GM12875 (cell line): Measurements from ENCODE around the gene PCNX1.
A peak's percentile ranks its signal among the peaks of the same experiment; 100 is the strongest.

Source experiments
- H3K4me3 ChIP-seq: one replicate; pipeline ENCODE4 v1.5.1; 2011; ENCODE audit warnings: low read depth, low read length, control low read depth
- TF ChIP-seq, protein P1 (sequence below): IDR thresholded peaks from 2 replicates; pipeline ENCODE4 v1.5.1; 2011; ENCODE audit warnings: low read depth, mild to moderate bottlenecking, control low read depth, inconsistent platforms, low read length, moderate library complexity, borderline replicate concordance; ENCODE audit not compliant: insufficient read depth

PCNX1 gene

DNA sequence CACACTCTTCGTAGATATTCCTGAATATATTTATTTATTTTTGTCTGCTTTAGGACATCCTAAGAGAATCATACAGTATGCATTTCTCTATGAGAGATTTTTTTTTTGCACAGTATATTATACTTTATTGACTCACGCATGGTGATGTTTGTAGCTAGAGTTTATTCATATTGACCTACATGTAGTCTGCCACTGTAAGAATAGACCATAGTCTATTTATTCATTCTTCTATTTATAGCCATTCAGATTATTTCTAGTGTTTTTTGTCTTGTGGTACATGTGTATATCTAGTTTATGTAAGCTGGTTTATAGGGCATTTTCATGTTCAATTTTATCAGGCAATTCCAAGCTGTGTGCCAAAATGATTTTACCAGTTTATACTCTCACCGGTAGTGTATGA is 45.2 kb downstream of the PCNX1 start:
- H3K4me3 ChIP-seq, result no peak overlapping the region
- TF ChIP-seq, protein P1, sequence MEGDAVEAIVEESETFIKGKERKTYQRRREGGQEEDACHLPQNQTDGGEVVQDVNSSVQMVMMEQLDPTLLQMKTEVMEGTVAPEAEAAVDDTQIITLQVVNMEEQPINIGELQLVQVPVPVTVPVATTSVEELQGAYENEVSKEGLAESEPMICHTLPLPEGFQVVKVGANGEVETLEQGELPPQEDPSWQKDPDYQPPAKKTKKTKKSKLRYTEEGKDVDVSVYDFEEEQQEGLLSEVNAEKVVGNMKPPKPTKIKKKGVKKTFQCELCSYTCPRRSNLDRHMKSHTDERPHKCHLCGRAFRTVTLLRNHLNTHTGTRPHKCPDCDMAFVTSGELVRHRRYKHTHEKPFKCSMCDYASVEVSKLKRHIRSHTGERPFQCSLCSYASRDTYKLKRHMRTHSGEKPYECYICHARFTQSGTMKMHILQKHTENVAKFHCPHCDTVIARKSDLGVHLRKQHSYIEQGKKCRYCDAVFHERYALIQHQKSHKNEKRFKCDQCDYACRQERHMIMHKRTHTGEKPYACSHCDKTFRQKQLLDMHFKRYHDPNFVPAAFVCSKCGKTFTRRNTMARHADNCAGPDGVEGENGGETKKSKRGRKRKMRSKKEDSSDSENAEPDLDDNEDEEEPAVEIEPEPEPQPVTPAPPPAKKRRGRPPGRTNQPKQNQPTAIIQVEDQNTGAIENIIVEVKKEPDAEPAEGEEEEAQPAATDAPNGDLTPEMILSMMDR, result no peak

DNA sequence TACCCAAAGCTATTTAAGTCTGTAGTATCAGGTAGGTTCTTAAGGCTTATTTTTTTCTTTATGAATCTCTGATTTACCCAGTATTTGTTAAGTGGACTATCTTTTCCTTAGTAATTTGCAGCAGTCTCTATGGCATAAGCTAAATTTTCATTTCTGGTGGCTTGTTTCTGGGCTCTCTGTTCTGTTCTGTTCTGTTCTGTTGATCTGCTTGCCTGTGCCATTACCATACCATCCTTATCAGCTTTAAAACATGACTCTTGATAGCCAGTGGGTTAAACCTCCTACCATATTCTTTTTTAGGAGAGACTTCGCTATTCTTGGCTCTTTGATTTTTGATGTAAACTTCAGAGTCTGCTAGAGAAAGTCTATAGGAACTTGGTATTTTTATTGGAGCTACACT is 46.8 kb downstream of the PCNX1 start:
- TF ChIP-seq, protein P1, result no peak
- H3K4me3 ChIP-seq, result no peak overlapping the region

DNA sequence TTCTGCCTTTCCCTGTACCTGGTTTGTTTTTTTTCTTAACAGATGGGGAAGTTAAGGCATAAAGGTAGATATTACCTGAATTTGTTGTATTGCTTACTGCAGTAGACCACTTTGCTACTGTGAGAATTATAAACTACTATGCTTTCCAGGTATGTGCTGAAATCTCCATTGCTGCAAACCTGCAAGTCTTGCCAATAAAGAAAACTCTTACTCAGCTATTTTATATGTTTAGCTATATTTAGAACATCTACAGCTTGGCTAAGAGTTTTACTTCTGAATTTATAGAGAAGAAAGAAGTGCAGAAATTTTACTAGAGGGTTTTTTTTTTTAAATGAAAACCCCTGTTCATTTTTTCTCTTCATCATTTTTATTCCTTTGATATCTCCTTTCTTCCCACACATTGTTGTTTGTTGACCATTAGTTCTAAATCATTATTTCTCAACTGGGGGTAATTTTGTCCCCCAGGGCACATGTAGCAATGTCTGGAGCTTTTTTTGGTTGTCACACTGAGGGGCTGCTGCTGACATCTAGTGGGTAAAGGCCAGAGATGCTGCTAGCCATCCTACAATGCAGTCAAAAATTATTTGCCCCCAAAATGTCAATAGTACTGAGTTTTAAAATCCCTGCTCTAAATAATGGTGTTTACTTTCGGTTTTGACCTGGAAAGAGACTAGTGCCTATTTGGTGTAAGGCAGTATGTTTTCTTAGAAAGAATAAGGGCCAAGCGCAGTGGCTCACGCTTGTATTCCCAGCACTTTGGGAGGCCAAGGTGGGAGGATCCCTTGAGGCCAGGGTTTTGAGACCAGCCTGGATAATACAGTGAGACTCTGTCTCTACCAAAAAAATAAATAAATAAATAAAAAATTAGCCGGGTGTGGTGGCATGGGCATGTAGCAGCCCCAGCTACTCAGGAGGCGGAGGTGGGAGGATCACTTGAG is 48.6 kb downstream of the PCNX1 start:
- H3K4me3 ChIP-seq, result no peak overlapping the region
- TF ChIP-seq, protein P1, result peak; percentile 59; the same call in 1 of the 2 replicates

DNA sequence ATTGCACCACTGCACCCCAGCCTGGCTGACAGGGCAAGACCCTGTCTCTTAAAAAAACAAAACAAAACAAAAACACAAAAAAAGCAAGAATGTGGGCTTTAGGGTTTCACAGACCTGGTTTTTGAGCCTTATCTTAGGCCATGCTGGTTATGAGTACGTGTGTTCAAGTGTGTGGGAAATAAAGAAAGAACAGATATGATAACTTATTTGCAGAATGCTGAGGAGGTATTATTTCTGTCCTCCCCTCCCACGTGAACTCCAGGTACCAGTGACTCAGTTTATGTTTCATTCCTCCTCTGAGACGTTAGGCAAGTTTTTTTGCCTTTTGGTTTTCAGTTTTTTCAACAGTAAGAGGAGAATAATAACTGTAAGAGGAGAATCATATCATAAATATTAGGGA is 49.3 kb downstream of the PCNX1 start:
- TF ChIP-seq, protein P1, result no peak

DNA sequence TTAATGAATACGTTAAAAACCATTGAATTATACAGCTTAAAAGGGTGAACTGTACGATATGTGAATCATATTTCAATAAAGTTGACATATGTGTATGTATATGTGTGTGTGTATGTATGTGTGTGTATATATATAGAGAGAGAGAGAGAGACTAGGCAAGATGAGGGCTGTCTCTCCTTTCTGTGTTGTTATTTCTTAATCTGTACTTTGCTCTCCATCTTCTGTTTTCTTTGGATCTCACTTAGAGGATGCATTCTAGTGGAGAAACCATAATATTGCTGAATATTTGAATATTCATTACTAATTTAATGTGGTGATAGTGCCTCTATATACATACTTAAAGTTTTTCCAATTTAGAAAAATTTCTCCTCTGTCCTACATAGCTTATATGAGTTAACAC is 50.5 kb downstream of the PCNX1 start:
- TF ChIP-seq, protein P1, result no peak
- no peak overlapping the region for H3K4me3 ChIP-seq

More for the DNA sequence above, 49.3 kb downstream of the PCNX1 start:
- no peak overlapping the region for H3K4me3 ChIP-seq

DNA sequence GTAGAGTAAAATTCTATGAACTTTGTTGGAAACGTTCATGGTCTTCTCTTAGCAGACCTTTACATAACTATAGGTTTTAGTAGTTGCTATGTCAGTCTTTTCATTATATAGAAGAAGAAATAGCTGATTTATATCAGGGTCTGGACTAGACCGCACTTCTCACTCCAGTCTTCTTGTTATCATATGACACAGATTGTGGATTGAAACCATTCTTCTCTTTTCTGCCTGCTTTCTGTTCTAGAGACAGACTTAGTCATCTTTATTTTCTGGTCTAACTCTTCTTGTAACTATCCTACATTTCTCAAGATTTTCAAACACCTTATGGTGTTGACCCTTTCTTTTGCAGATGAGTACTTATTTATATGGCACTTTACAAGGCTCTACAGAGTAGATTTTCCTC is 55.7 kb downstream of the PCNX1 start:
- TF ChIP-seq, protein P1, result no peak
- H3K4me3 ChIP-seq, result no peak overlapping the region

DNA sequence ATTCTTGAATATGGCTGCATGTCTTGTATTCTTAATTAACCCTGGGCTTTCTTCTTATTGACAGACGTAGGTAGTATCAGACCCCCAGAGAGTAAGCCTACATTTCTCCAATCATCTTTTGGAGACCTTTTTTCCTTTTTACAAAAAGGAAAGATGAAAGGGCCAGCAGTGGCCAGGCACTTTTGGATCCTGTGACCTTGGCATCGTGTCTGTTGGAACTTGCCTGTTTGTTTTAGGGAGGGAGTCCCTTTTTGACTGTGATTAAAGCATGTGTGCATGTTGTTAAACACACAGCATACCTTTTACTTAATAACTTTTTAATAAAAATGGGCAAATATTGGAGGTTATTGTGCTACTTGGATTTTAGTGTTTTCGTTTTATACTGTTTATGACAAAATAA is 57.2 kb downstream of the PCNX1 start:
- TF ChIP-seq, protein P1, result no peak

More for the DNA sequence above, 57.2 kb downstream of the PCNX1 start:
- no peak overlapping the region for H3K4me3 ChIP-seq
